ENCODE measurements around the gene DAPK2.

Gene DAPK2

DNA sequence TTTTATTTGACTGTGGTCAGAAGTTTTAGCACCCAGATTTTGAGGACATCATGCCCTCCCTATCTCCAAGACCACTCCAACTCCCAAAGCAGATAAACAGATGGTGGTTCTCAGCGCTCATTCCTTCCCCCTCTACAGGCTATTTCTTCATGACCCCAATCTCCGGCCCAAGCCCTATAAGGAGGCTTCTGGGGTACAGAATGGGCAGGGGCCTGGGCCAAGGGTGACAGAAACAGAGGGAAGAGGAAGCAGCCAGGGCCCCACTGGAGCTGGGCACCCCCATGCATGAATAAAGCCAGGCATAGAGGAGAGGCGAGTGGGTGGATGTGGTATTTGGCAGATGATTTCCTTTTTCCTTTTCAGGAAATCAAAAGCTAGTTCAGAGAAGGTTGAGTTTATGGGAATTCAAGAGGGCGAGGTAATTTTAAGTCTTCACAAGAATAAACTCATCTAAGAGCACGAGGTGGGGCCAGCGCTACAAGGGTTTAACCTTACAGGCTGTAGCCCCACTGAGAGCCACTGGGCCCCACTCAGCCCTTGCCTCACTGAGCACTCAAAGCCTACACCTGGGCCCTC lies 107.7 kb downstream of the DAPK2 start:
- no peaks in the 10 kb centered on the region for H3F3A ChIP-seq (ENCODE audit: insufficient read depth, low read length)
- H3K27me3 ChIP-seq (replicated peaks; ENCODE audit: insufficient read depth, low read length), result no peaks in the 10 kb centered on the region
- H3K4me2 ChIP-seq (ENCODE audit: low read depth, low read length), result no peak overlapping the region
- H3K4me1 ChIP-seq (ENCODE audit: low read length), result no peaks in the 10 kb centered on the region
- H3K27ac ChIP-seq (ENCODE audit: low read length), result no peak overlapping the region
- H3K4me3 ChIP-seq (ENCODE audit: low read length), result no peak overlapping the region
- no peaks in the 10 kb centered on the region for H3K36me3 ChIP-seq (replicated peaks; ENCODE audit: insufficient read depth, low read length)
- H2AFZ ChIP-seq (ENCODE audit: low read length), result no peak overlapping the region
- H4K20me1 ChIP-seq (ENCODE audit: insufficient read depth, low read length), result no peaks in the 10 kb centered on the region
- no peak overlapping the region for H3K9ac ChIP-seq (ENCODE audit: low read length)
- TF ChIP-seq EZH2phosphoT487 (IDR thresholded peaks at IDR 0.05; ENCODE audit: low read length), result no peak
- TF ChIP-seq, protein P1, sequence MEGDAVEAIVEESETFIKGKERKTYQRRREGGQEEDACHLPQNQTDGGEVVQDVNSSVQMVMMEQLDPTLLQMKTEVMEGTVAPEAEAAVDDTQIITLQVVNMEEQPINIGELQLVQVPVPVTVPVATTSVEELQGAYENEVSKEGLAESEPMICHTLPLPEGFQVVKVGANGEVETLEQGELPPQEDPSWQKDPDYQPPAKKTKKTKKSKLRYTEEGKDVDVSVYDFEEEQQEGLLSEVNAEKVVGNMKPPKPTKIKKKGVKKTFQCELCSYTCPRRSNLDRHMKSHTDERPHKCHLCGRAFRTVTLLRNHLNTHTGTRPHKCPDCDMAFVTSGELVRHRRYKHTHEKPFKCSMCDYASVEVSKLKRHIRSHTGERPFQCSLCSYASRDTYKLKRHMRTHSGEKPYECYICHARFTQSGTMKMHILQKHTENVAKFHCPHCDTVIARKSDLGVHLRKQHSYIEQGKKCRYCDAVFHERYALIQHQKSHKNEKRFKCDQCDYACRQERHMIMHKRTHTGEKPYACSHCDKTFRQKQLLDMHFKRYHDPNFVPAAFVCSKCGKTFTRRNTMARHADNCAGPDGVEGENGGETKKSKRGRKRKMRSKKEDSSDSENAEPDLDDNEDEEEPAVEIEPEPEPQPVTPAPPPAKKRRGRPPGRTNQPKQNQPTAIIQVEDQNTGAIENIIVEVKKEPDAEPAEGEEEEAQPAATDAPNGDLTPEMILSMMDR (IDR thresholded peaks at IDR 0.05; ENCODE audit: low read length), result no peak
- TF ChIP-seq EZH2 (optimal IDR thresholded peaks at IDR 0.05; ENCODE audit: low read depth, low read length), result no peak
- H3K9me2 ChIP-seq (replicated peaks; ENCODE audit: insufficient read depth, low read length), result no peaks in the 10 kb centered on the region
- H3K9me3 ChIP-seq (replicated peaks; ENCODE audit: insufficient read depth, low read length), result no peaks in the 10 kb centered on the region
- DNase-seq, result no peak
- no peaks in the 10 kb centered on the region for H3K79me2 ChIP-seq (ENCODE audit: low read length)

- H3K79me2 ChIP-seq (ENCODE audit: low read length), result no peaks in the 10 kb centered on the region
- H4K20me1 ChIP-seq (ENCODE audit: insufficient read depth, low read length), result no peaks in the 10 kb centered on the region
- DNase-seq, result no peak
- no peak overlapping the region for H3K4me3 ChIP-seq (ENCODE audit: low read length)
- H2AFZ ChIP-seq (ENCODE audit: low read length), result no peak overlapping the region
- H3K9me2 ChIP-seq (replicated peaks; ENCODE audit: insufficient read depth, low read length), result no peaks in the 10 kb centered on the region
- H3K9ac ChIP-seq (ENCODE audit: low read length), result no peak overlapping the region
- H3F3A ChIP-seq (ENCODE audit: insufficient read depth, low read length), result no peaks in the 10 kb centered on the region
- TF ChIP-seq EZH2 (optimal IDR thresholded peaks at IDR 0.05; ENCODE audit: low read depth, low read length), result no peak
- TF ChIP-seq EZH2phosphoT487 (IDR thresholded peaks at IDR 0.05; ENCODE audit: low read length), result no peak
- TF ChIP-seq, protein P1 (IDR thresholded peaks at IDR 0.05; ENCODE audit: low read length), result no peak
- no peaks in the 10 kb centered on the region for H3K27me3 ChIP-seq (replicated peaks; ENCODE audit: insufficient read depth, low read length)
- H3K4me1 ChIP-seq (ENCODE audit: low read length), result no peaks in the 10 kb centered on the region
- no peaks in the 10 kb centered on the region for H3K36me3 ChIP-seq (replicated peaks; ENCODE audit: insufficient read depth, low read length)
- H3K9me3 ChIP-seq (replicated peaks; ENCODE audit: insufficient read depth, low read length), result no peaks in the 10 kb centered on the region
- H3K4me2 ChIP-seq (ENCODE audit: low read depth, low read length), result no peak overlapping the region
- no peak overlapping the region for H3K27ac ChIP-seq (ENCODE audit: low read length)
These were observed 112.8 kb downstream of the DAPK2 start for GRCh38 chr15:63933522-63933921.

DNA sequence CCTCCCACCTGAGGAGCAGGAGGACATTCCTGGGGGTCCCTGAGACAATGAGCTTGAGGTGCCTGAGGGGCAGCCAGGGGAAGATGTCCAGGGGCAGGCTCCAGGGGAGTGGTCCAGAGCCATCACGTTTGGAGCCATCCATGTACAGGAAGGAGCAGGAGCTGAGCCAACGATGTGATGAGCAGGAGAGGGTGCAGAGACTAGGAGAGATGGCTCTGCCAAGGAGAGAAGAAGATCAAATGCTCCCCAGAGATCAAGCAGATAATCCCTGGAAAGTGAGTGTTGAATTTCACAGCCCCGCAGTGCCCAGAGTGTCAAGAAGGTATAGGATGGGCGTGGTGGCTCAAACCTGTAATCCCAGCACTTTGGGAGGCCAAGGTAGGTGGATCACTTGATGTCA lies 114.7 kb downstream of the DAPK2 start:
- Histone ChIP-seq H3F3A (ENCODE audit: insufficient read depth, low read length) (no peaks in the 10 kb centered on the region), H3K27ac (ENCODE audit: low read length) (no peak overlapping the region), H3K27me3 (replicated peaks; ENCODE audit: insufficient read depth, low read length) (no peaks in the 10 kb centered on the region), H3K36me3 (replicated peaks; ENCODE audit: insufficient read depth, low read length) (no peaks in the 10 kb centered on the region), H3K4me2 (ENCODE audit: low read depth, low read length) (no peak overlapping the region), H3K9me2 (replicated peaks; ENCODE audit: insufficient read depth, low read length) (no peaks in the 10 kb centered on the region), H3K9me3 (replicated peaks; ENCODE audit: insufficient read depth, low read length) (no peaks in the 10 kb centered on the region), H3K4me3 (ENCODE audit: low read length) (no peak overlapping the region), H3K4me1 (ENCODE audit: low read length) (no peaks in the 10 kb centered on the region), H3K79me2 (ENCODE audit: low read length) (no peaks in the 10 kb centered on the region), H2AFZ (ENCODE audit: low read length) (no peak overlapping the region), H3K9ac (ENCODE audit: low read length) (no peak overlapping the region), H4K20me1 (ENCODE audit: insufficient read depth, low read length) (no peaks in the 10 kb centered on the region)
- DNase-seq, result no peak
- TF ChIP-seq, protein P1 (IDR thresholded peaks at IDR 0.05; ENCODE audit: low read length), result no peak
- TF ChIP-seq EZH2phosphoT487 (IDR thresholded peaks at IDR 0.05; ENCODE audit: low read length) (no peak), EZH2 (optimal IDR thresholded peaks at IDR 0.05; ENCODE audit: low read depth, low read length) (no peak)
